ENCODE results near the gene ANKRD31. TPM values are rescaled to one million over a fixed set of nuclear protein-coding genes. Genes with fewer than 3 reads are reported as not detected.

ANKRD31 gene, protein sequence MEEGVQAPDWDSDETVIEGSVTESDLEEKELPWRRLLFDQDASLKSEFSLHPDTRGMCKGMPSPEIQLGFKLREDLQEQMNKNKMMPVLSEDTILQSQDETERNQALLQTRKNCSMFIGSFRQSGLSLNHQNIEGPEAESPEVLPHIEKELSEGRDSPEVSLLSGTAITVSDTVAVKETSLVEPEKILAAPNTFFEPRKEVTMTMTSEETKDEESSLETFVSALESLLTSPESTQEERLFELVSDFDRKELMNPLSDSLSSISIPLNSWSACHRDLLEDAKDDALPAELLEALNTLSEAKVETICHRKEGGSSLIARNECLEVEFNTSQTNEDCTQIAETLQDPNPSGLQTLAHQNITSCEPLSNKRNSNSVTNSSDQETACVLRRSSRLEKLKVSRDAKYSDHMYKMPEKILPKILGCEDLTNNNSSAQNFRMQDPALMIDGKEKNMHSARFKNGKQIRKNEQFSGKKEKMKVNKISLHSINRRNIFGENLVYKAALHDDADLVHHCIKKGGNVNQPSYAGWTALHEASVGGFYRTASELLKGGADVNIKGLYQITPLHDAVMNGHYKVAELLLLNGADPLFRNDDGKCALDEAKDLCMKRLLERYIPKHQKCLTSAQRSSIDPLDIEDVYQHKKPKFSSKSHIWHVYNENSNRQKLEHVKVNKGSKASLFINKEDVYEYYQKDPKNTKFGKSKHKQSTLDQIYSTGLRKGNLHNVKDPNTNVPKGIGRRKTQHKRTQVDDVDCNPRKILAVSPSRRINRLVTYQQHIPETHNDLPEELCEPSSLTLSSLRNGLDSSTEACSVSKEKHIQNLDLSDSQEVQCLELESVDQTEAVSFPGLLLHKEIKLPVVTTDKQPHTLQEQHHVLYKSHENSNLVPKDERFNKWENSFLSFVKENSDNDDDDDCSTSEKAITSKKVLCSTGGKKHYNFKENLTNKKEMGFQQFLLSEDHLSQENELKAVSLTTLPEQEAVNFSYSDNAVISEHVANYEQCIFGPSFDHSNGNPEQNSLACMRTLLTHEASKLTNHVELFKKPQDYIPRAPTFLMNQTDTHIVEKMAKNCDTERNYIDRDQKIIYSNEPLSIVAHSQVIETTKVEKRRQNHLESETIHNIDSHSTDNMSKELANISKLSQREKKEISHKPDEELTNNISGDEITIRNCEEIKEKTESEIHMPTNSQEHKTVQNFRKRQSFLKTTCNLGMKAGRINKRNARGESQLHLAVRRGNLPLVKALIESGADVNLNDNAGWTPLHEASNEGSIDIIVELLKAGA (N-terminal part only)
- total RNA-seq, result under 1 TPM; 0.12 to 0.79 (median 0.37) TPM

GRCh38 chr5:75236322-75237316 is at the start of gene ANKRD31:
Gene ANKRD31, minus strand, starts transcription at chr5:75236878. Its CDS starts 192 bp downstream, at chr5:75236686.
- DNase-seq (ENCODE audit: low spot score) (peak; percentile 52), ATAC-seq (ENCODE audit: low FRiP score) (peak; percentile 100)
- TF ChIP-seq, protein P1, sequence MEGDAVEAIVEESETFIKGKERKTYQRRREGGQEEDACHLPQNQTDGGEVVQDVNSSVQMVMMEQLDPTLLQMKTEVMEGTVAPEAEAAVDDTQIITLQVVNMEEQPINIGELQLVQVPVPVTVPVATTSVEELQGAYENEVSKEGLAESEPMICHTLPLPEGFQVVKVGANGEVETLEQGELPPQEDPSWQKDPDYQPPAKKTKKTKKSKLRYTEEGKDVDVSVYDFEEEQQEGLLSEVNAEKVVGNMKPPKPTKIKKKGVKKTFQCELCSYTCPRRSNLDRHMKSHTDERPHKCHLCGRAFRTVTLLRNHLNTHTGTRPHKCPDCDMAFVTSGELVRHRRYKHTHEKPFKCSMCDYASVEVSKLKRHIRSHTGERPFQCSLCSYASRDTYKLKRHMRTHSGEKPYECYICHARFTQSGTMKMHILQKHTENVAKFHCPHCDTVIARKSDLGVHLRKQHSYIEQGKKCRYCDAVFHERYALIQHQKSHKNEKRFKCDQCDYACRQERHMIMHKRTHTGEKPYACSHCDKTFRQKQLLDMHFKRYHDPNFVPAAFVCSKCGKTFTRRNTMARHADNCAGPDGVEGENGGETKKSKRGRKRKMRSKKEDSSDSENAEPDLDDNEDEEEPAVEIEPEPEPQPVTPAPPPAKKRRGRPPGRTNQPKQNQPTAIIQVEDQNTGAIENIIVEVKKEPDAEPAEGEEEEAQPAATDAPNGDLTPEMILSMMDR (IDR thresholded peaks at IDR 0.05), result peak in 1 of 3 donors; percentile 79

DNA sequence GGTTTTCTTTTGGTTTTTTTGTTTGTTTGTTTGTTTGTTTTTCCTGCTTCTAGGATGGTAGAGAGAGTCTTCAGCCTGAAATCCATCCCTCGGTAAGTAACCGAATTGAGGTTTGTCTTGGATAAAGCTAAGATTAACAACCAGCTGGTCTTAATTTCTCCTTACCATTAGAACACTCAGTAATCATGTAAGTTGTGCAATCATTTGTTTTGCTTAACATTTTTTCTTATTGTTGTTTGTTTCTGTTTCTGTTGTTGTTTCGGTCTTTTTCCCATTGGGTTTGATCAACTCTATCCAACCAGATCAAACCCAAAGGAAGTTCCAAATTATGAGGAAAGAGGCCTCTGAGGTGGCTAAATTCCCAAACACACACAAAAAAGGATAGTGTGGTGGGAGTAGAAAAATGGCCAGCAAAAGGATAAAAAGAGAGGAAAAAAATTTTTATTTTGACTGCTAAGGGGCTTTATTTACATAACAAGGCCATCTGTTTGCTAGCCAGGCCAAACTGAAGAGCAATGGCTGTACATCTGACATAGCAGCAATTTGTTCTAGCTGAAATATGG is 49.6 kb upstream of the ANKRD31 start:
- TF ChIP-seq, protein P1 (IDR thresholded peaks at IDR 0.05), result no peak
- no peak for ATAC-seq (ENCODE audit: low FRiP score)
- no peak for DNase-seq (ENCODE audit: low spot score)

DNA sequence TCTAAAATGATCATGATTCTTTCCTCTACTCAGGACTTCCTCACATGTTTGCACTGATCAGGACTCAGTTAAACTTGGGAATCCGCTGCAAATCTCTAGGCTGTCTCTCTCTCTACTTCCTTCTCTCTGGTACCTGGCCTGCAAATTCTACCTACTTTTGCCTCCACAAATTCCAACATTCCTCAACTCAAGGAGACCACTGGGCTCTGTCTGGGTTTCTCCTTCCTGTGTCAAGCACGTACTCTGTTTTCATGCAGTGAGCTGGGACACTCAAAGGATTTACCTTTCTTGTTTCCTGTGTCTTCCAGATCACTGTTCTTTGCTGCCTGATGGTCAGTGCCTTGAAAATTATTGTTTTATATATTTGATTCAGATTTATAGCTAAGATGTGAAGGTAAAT is 45.9 kb upstream of the ANKRD31 start:
- ATAC-seq (ENCODE audit: low FRiP score) (no peak), DNase-seq (ENCODE audit: low spot score) (no peak)
- TF ChIP-seq, protein P1 (IDR thresholded peaks at IDR 0.05), result no peak

GRCh38 chr5:75281716-75282465 is 45.2 kb upstream of the ANKRD31 start:
- DNase-seq (ENCODE audit: low spot score), result no peak
- ATAC-seq (ENCODE audit: low FRiP score), result no peak
- TF ChIP-seq, protein P1 (IDR thresholded peaks at IDR 0.05), result no peak

- DNase-seq (ENCODE audit: low spot score) (no peak), ATAC-seq (ENCODE audit: low FRiP score) (no peak)
- TF ChIP-seq, protein P1 (IDR thresholded peaks at IDR 0.05), result no peak
Observed at GRCh38 chr5:75279321-75279720, 42.6 kb upstream of the ANKRD31 start.
